Fibroblast of lung (primary cell): Measurements from ENCODE around the gene MAPK1IP1L. TPM values are rescaled to one million over a fixed set of nuclear protein-coding genes. Genes with fewer than 3 reads are reported as not detected.

Experiments used
- DNase-seq, 2 donors: peaks; one replicate each; pipeline versions ENCODE4 v3.0.0 to v3.0.0-alpha.2; 2010; ENCODE audit warnings: low read depth in 2 of 2
- H2AFZ ChIP-seq: 2 replicates; pipeline ENCODE4 v1.5.1; 2012; ENCODE audit warnings: low read length, control low read depth, inconsistent platforms
- H3K27ac ChIP-seq: 2 replicates; pipeline ENCODE4 v1.5.1; 2011; ENCODE audit warnings: low read length, control low read depth; ENCODE audit not compliant: insufficient read depth
- H3K27me3 ChIP-seq: 2 replicates; pipeline ENCODE4 v1.5.1; 2011; ENCODE audit warnings: mild to moderate bottlenecking, low read length; ENCODE audit not compliant: control insufficient read depth, insufficient read depth
- H3K36me3 ChIP-seq: 2 replicates; pipeline ENCODE4 v1.5.1; 2011; ENCODE audit warnings: low read length; ENCODE audit not compliant: control insufficient read depth, insufficient read depth
- H3K4me1 ChIP-seq: 2 replicates; pipeline ENCODE4 v1.5.1; 2011; ENCODE audit warnings: low read length; ENCODE audit not compliant: control insufficient read depth, insufficient read depth; ENCODE audit errors: extremely low read depth
- H3K4me2 ChIP-seq: 2 replicates; pipeline ENCODE4 v1.5.1; 2011; ENCODE audit warnings: low read length, control low read depth; ENCODE audit not compliant: insufficient read depth; ENCODE audit errors: extremely low read depth
- H3K4me3 ChIP-seq, 4 experiments: fragments of 200-600 bp in 1 of 4; sonication (generic) in 1 of 4; replicated peaks in 1 of 4; 2 replicates each; pipeline ENCODE4 v1.5.1; 2011 to 2016; ENCODE audit warnings: low read length in 4 of 4, low read depth in 3 of 4, mild to moderate bottlenecking in 3 of 4, control low read depth in 2 of 4, inconsistent platforms in 1 of 4, mixed read lengths in 1 of 4; ENCODE audit not compliant: insufficient read depth in 1 of 4; ENCODE audit errors: control extremely low read depth in 1 of 4
- H3K79me2 ChIP-seq: 2 replicates; pipeline ENCODE4 v1.5.1; 2012; ENCODE audit warnings: mild to moderate bottlenecking, low read length, inconsistent platforms; ENCODE audit not compliant: control insufficient read depth, insufficient read depth
- H3K9ac ChIP-seq: 2 replicates; pipeline ENCODE4 v1.5.1; 2011; ENCODE audit warnings: mild to moderate bottlenecking, low read length, control low read depth; ENCODE audit not compliant: insufficient read depth
- H3K9me3 ChIP-seq: 2 replicates; pipeline ENCODE4 v1.5.1; 2012; ENCODE audit warnings: low read depth, low read length; ENCODE audit not compliant: control insufficient read depth, insufficient read depth
- H4K20me1 ChIP-seq: 2 replicates; pipeline ENCODE4 v1.5.1; 2011; ENCODE audit warnings: low read length; ENCODE audit not compliant: control insufficient read depth, insufficient read depth; ENCODE audit errors: extremely low read depth
- CTCF ChIP-seq, 2 donors: IDR thresholded peaks in 1 of 2; conservative IDR thresholded peaks in 1 of 2; 1 replicate in 1 of 2; 2 replicates in 1 of 2; pipeline ENCODE4 v1.5.1; 2011 to 2012; ENCODE audit warnings: low read length in 2 of 2, control low read depth in 1 of 2, inconsistent platforms in 1 of 2, low read depth in 1 of 2, mild to moderate bottlenecking in 1 of 2
- EZH2 ChIP-seq: IDR thresholded peaks from 2 replicates; pipeline ENCODE4 v1.5.1; 2012; ENCODE audit warnings: low read length, control low read depth, mild to moderate bottlenecking; ENCODE audit errors: missing control alignments
- polyA plus RNA-seq, 2 donors: library from polyadenylated mRNA; depleted of rRNA in 1 of 2; stranded (reverse) in 1 of 2; unstranded in 1 of 2; fragments of >200 nt; gene quantifications; 2 replicates each; pipeline ENCODE4 v1.2.1, GENCODE V29; 2011 to 2012; ENCODE audit warnings: missing spikeins in 1 of 2
- total RNA-seq: library from RNA; depleted of rRNA; stranded (reverse); fragments of >200 nt; gene quantifications from 2 replicates; pipeline ENCODE4 v1.2.1, GENCODE V29; 2014

The MAPK1IP1L gene
- total and polyA plus RNA-seq, 2 donors (not counting 1 experiment from before 2014, with no cell fraction given): 16.5 to 82.3 TPM

GRCh38 chr14:55098561-55098898, 47.1 kb downstream of the MAPK1IP1L start:
- no peak for DNase-seq

GRCh38 chr14:55099756-55100155, 48.3 kb downstream of the MAPK1IP1L start:
- no peaks in the 10 kb centered on the region for H3K36me3 ChIP-seq
- H3K27ac ChIP-seq: no peak overlapping the region
- no peak overlapping the region for H3K4me2 ChIP-seq
- TF ChIP-seq CTCF (conservative IDR thresholded peaks at IDR 0.05 in 1 of 2, IDR thresholded peaks at IDR 0.05 in 1 of 2; ENCODE audit: low read depth in 1 of 2, low read length in 2 of 2) (no peak), EZH2 (no peak)
- no peaks in the 10 kb centered on the region for H3K27me3 ChIP-seq
- peaks cover 3% of the 10 kb centered on the region for H3K9me3 ChIP-seq
- peak in 1 of 2 donors; percentile 85 for DNase-seq
- H4K20me1 ChIP-seq: no peaks in the 10 kb centered on the region
- no peaks in the 10 kb centered on the region for H3K79me2 ChIP-seq
- peaks cover 22% of the 10 kb centered on the region for H3K4me1 ChIP-seq
- no peak overlapping the region for H3K9ac ChIP-seq
- peak overlapping the region; percentile 54 for H2AFZ ChIP-seq
- no peak overlapping the region for H3K4me3 ChIP-seq

More at GRCh38 chr14:55098561-55098898, 47.1 kb downstream of the MAPK1IP1L start:
- Histone ChIP-seq H3K9ac (no peak overlapping the region), H3K27me3 (no peaks in the 10 kb centered on the region), H3K27ac (no peak overlapping the region), H3K9me3 (no peaks in the 10 kb centered on the region), H4K20me1 (no peaks in the 10 kb centered on the region), H3K4me1 (peaks cover 18% of the 10 kb centered on the region), H3K4me3 (no peak overlapping the region), H3K79me2 (no peaks in the 10 kb centered on the region), H3K4me2 (no peak overlapping the region), H3K36me3 (no peaks in the 10 kb centered on the region), H2AFZ (no peak overlapping the region)
- TF ChIP-seq EZH2 (no peak), CTCF (conservative IDR thresholded peaks at IDR 0.05 in 1 of 2, IDR thresholded peaks at IDR 0.05 in 1 of 2; ENCODE audit: low read depth in 1 of 2, low read length in 2 of 2) (no peak)

DNA sequence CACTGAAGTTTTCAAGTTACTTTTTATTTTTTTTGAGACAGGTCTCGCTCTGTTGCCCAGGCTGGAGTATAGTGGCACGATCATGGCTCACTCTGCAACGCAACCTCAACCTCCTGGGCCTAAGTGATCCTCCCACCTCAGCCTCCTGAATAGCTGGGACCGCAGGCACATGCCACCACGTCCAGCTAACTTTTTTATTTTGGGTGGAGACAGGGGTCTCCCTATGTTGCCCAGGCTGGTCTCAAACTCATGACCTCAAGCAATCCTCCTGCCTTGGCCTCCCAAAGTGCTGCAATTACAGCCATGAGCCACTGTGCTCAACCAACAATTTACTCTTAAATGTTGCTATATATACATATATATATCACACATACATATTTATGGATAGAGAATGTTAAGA, 50.3 kb downstream of the MAPK1IP1L start:
- H3K36me3 ChIP-seq: no peaks in the 10 kb centered on the region
- TF ChIP-seq EZH2 (no peak), CTCF (conservative IDR thresholded peaks at IDR 0.05 in 1 of 2, IDR thresholded peaks at IDR 0.05 in 1 of 2; ENCODE audit: low read depth in 1 of 2, low read length in 2 of 2) (no peak)
- no peak overlapping the region for H2AFZ ChIP-seq
- no peaks in the 10 kb centered on the region for H3K79me2 ChIP-seq
- peak overlapping the region; percentile 96 for H3K27ac ChIP-seq
- H3K9me3 ChIP-seq: peaks cover 3% of the 10 kb centered on the region
- peak overlapping the region; percentile 58 for H3K4me2 ChIP-seq
- no peaks in the 10 kb centered on the region for H4K20me1 ChIP-seq
- H3K27me3 ChIP-seq: no peaks in the 10 kb centered on the region
- no peak overlapping the region for H3K9ac ChIP-seq
- H3K4me1 ChIP-seq: peaks cover 22% of the 10 kb centered on the region
- DNase-seq: no peak
- no peak overlapping the region for H3K4me3 ChIP-seq
